Peyer's patch (tissue), 4 donors: Measurements from ENCODE around the gene WHRN. TPM values are rescaled to one million over a fixed set of nuclear protein-coding genes. Genes with fewer than 3 reads are reported as not detected.

Source experiments
- DNase-seq, 3 donors: peaks; one replicate each; pipeline ENCODE4 v3.0.0-alpha.2; 2017 to 2019
- H3K27ac ChIP-seq, 4 donors: fragments of 200-600 bp; sonication (generic); one replicate each; pipeline ENCODE4 v1.5.1; 2016 to 2019
- H3K27me3 ChIP-seq, 2 donors: fragments of 200-600 bp; sonication (generic); one replicate each; pipeline ENCODE4 v1.5.1; 2019
- H3K36me3 ChIP-seq, 3 donors: fragments of 200-600 bp; sonication (generic); one replicate each; pipeline ENCODE4 v1.5.1; 2016 to 2019
- H3K4me1 ChIP-seq, 4 donors: fragments of 200-600 bp; sonication (generic); one replicate each; pipeline ENCODE4 v1.5.1; 2016 to 2019
- H3K4me3 ChIP-seq, 4 donors: fragments of 200-600 bp; sonication (generic); 1 replicate in 3 of 4; 2 replicates in 1 of 4; pipeline ENCODE4 v1.5.1; 2016 to 2019; ENCODE audit warnings: mild to moderate bottlenecking in 1 of 4
- H3K9me3 ChIP-seq, 4 donors: fragments of 200-600 bp; sonication (generic); one replicate each; pipeline ENCODE4 v1.5.1; 2016 to 2019; ENCODE audit warnings: mild to moderate bottlenecking in 1 of 4
- POLR2A ChIP-seq, 2 donors: fragments of 450-650 bp; IDR thresholded peaks; one replicate each; pipeline ENCODE4 v1.5.1; 2017; ENCODE audit warnings: antibody characterized with exemption in 2 of 2, mild to moderate bottlenecking in 2 of 2, moderate library complexity in 2 of 2
- total RNA-seq, 4 donors: library from RNA; depleted of rRNA; stranded (reverse); fragments of >200 nt; gene quantifications; one replicate each; pipeline ENCODE4 v1.1.0, GENCODE V29; 2016
- TF ChIP-seq, protein P1 (sequence below), 6 experiments: fragments of 450-650 bp in 4 of 6; fragments of 200-600 bp in 2 of 6; sonication (generic) in 1 of 6; IDR thresholded peaks; one replicate each; pipeline ENCODE4 v1.5.1; 2017 to 2019; ENCODE audit warnings: antibody characterized with exemption in 6 of 6, mild to moderate bottlenecking in 3 of 6, moderate library complexity in 1 of 6

Gene WHRN
- total RNA-seq, 4 donors from 2014 or later: 10.7 to 35.5 (median 15.3) TPM

DNA sequence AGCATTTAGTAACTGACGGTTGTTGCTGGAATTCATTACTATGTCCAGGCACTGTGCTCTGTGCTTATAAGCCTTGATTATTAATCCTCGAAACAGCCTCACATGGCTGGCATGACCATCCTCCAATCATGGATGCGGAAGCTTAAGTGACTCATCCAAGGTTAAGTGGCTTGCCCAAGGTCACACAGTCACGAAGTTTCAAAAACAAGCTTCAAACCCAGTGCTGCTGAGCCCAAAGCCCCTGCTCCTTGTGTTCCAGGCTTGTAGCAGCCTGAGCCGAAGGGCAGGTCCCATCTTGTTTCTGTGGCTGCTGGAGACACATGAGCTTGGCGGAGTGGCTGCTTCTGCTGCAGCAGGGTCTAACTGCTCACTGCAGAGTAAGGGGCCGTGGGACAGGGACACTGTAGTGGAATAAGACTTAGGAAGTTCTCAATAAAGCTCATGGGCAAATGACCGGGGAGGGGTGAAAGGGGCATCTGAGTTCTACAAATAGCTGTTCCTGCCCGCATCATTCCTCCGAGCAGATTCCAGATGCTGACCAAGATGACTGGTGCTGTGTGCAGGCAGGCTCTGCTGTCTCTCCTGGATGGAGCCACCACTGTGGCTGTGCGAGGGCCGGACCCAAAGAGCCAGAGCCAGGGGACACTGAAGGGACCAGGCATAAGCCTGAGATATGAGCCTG is 32.4 kb downstream of the WHRN start:
- no peaks in the 10 kb centered on the region for H3K4me1 ChIP-seq
- peaks cover 0 to 11% (median 0%) of the 10 kb centered on the region in 3 donors for H3K36me3 ChIP-seq
- DNase-seq: no peak
- TF ChIP-seq, protein P1, sequence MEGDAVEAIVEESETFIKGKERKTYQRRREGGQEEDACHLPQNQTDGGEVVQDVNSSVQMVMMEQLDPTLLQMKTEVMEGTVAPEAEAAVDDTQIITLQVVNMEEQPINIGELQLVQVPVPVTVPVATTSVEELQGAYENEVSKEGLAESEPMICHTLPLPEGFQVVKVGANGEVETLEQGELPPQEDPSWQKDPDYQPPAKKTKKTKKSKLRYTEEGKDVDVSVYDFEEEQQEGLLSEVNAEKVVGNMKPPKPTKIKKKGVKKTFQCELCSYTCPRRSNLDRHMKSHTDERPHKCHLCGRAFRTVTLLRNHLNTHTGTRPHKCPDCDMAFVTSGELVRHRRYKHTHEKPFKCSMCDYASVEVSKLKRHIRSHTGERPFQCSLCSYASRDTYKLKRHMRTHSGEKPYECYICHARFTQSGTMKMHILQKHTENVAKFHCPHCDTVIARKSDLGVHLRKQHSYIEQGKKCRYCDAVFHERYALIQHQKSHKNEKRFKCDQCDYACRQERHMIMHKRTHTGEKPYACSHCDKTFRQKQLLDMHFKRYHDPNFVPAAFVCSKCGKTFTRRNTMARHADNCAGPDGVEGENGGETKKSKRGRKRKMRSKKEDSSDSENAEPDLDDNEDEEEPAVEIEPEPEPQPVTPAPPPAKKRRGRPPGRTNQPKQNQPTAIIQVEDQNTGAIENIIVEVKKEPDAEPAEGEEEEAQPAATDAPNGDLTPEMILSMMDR (IDR thresholded peaks at IDR 0.05): no peak
- no peak for TF ChIP-seq POLR2A (IDR thresholded peaks at IDR 0.05)
- H3K27ac ChIP-seq: no peak overlapping the region
- no peaks in the 10 kb centered on the region for H3K27me3 ChIP-seq
- no peak overlapping the region for H3K4me3 ChIP-seq
- no peaks in the 10 kb centered on the region for H3K9me3 ChIP-seq

DNA sequence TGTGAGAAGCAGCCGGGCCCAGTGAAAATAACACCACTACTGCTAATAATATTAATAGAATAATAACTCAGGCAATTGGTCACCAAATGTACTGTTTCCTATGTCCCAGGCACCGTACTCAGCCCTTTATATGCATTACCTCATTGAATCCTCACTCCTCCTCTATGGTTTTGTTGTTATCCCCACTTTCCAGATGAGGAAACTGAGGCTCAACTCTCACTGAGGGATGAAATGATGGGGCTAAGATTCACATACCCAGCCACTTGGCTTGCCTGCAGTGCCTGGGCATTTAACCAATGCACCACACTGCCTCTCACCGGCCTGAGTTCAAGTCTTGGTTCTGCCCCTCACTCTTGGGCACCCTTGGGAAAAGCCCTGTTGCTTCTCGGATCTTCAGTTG is 34.1 kb downstream of the WHRN start:
- no peaks in the 10 kb centered on the region for H3K4me1 ChIP-seq
- TF ChIP-seq, protein P1 (IDR thresholded peaks at IDR 0.05): no peak
- no peak for TF ChIP-seq POLR2A (IDR thresholded peaks at IDR 0.05)

DNA sequence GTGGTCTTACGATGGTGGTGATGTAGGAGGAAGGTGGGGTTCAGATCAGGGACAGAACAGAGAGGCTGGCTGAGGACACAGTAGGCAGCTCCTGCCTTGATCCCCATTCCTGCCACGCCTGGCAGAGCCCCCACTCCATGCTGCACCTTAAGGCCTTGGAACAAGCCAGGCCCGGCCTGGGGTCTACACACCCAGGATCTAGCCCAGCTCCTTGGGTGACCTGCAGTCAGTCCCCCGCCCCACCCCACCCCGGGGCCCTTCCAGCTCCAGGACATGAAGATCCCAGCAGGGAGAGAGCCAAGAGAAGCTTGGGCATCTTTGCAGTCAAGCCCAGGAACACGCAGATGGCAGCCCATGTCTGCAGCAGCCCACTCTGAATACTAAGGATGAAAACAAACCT is 34.7 kb downstream of the WHRN start:
- TF ChIP-seq, protein P1 (IDR thresholded peaks at IDR 0.05): no peak
- no peak for TF ChIP-seq POLR2A (IDR thresholded peaks at IDR 0.05)
- no peak overlapping the region for H3K4me3 ChIP-seq
- H3K36me3 ChIP-seq: no peaks in the 10 kb centered on the region
- no peak overlapping the region for H3K27ac ChIP-seq
- H3K27me3 ChIP-seq: no peaks in the 10 kb centered on the region
- DNase-seq: no peak
- no peaks in the 10 kb centered on the region for H3K9me3 ChIP-seq
- no peaks in the 10 kb centered on the region for H3K4me1 ChIP-seq

More for the DNA sequence above, 34.1 kb downstream of the WHRN start:
- no peak overlapping the region for H3K4me3 ChIP-seq
- H3K27me3 ChIP-seq: no peaks in the 10 kb centered on the region
- no peak for DNase-seq
- peaks cover 0 to 2% (median 0%) of the 10 kb centered on the region in 3 donors for H3K36me3 ChIP-seq
- no peaks in the 10 kb centered on the region for H3K9me3 ChIP-seq
- H3K27ac ChIP-seq: no peak overlapping the region

DNA sequence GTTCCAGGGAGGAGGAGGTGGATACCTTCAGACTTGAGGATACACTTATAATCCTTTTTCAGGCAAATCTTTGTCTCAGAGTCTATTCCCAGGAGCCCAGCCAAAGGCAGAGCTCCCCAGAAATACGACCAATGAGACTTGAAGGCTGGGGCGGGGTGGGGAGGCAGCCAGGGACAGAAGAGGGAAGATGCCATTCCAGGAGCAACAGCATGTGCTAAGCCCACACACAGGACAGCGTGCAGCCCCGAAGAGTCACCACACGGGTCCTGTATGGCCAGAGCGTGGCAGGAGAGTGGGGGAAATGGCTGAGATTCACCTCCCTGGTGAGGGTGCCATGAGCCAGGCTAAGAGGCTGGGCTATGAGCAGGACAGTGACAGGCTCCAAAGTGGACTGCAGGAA is 35.2 kb downstream of the WHRN start:
- H3K4me1 ChIP-seq: no peaks in the 10 kb centered on the region
- H3K36me3 ChIP-seq: no peaks in the 10 kb centered on the region
- no peak overlapping the region for H3K27ac ChIP-seq
- no peak overlapping the region for H3K4me3 ChIP-seq
- TF ChIP-seq, protein P1 (IDR thresholded peaks at IDR 0.05): no peak
- TF ChIP-seq POLR2A (IDR thresholded peaks at IDR 0.05): no peak
- no peak for DNase-seq
- H3K27me3 ChIP-seq: no peaks in the 10 kb centered on the region
- H3K9me3 ChIP-seq: no peaks in the 10 kb centered on the region

DNA sequence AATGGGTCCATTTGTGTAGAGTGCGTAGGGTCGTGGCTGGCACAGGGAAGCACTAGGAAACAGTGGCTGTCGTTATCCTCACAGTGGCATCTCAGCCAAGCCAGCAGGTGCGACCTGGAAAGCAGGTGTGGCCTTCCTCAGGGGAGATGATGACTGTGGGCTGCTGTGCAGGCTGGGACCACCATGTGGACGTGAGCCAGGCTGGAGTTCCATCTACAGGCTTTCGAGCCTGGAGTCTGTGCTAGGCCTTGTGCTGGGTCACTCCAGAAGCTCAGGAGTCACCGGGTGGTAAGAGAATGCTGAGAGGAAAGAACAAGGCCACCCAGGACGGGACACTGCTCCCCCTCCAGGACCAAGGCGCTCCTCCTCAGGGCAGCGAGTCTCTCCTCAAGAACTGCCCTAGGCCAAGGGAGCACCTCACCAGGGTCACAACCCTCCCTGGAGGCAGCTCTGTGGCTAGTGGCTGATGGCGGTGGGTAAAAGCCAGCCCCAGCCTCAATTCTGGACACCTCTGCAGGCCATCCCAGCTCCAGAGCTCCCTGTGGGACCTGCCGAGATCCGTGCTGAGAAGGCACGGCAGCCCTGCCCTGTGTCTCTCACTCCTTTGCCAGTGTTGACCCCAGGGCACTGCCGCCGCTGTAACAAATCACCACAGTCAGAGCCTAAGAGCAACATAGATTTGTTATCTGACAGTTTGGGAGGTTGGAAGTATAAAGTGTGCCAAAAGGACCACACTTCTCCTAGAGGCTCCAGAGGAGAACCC is 36.0 kb downstream of the WHRN start:
- H3K27me3 ChIP-seq: no peaks in the 10 kb centered on the region
- TF ChIP-seq POLR2A (IDR thresholded peaks at IDR 0.05): no peak
- TF ChIP-seq, protein P1 (IDR thresholded peaks at IDR 0.05): no peak
- DNase-seq: no peak
- no peaks in the 10 kb centered on the region for H3K36me3 ChIP-seq
- H3K9me3 ChIP-seq: no peaks in the 10 kb centered on the region
- H3K4me1 ChIP-seq: no peaks in the 10 kb centered on the region
- no peak overlapping the region for H3K4me3 ChIP-seq
- no peak overlapping the region for H3K27ac ChIP-seq
